H1 (cell line): Measurements from ENCODE around the gene PUS3. TPM values are rescaled to one million over a fixed set of nuclear protein-coding genes. Genes with fewer than 3 reads are reported as not detected.

Source experiments
- CTCF ChIA-PET: fragments of 300-600 bp; sonication (Branson Sonifier 250); formaldehyde crosslinking; loops from one replicate; lab custom pipeline; 2021; ENCODE audit not compliant: partially characterized antibody; lab: Charles Lee
- POLR2A ChIA-PET: fragments of 300-600 bp; sonication (Branson Sonifier 250); formaldehyde crosslinking; loops from one replicate; lab custom pipeline; 2021; ENCODE audit warnings: inconsistent platforms; ENCODE audit not compliant: partially characterized antibody; lab: Charles Lee
- DNase-seq, 2 experiments: peaks; one replicate each; pipeline versions ENCODE4 v3.0.0 to v3.0.0-alpha.2; 2010 to 2022; ENCODE audit warnings: low spot score in 2 of 2, low read depth in 1 of 2, mixed read lengths in 1 of 2
- FAIRE-seq: peaks from 2 replicates; lab custom pipeline; 2011; peaks lifted over from hg19 to GRCh38; lab: Jason Lieb, UNC
- H2AFZ ChIP-seq: 2 replicates; pipeline ENCODE4 v1.8.1; 2012; ENCODE audit warnings: low read length, inconsistent platforms
- H2AK5ac ChIP-seq: 2 replicates; pipeline ENCODE4 v1.6.1; 2013; ENCODE audit warnings: low read depth, low read length
- H2BK120ac ChIP-seq: replicated peaks from 2 replicates; pipeline ENCODE3; 2013; ENCODE audit warnings: low read depth, low read length, inconsistent platforms
- H2BK12ac ChIP-seq: 2 replicates; pipeline ENCODE4 v1.6.1; 2013; ENCODE audit warnings: low read depth, low read length
- H2BK15ac ChIP-seq: 2 replicates; pipeline ENCODE4 v1.6.1; 2013; ENCODE audit warnings: low read length
- H2BK20ac ChIP-seq: 2 replicates; pipeline ENCODE4 v1.6.1; 2013; ENCODE audit warnings: low read length
- H2BK5ac ChIP-seq: 2 replicates; pipeline ENCODE4 v1.6.1; 2013; ENCODE audit warnings: low read depth, low read length
- H3K14ac ChIP-seq: 2 replicates; pipeline ENCODE4 v1.6.1; 2013; ENCODE audit warnings: inconsistent platforms; ENCODE audit not compliant: insufficient read length
- H3K18ac ChIP-seq: 2 replicates; pipeline ENCODE4 v1.6.1; 2013; ENCODE audit warnings: low read length; ENCODE audit errors: extremely low read depth
- H3K23ac ChIP-seq: 2 replicates; pipeline ENCODE4 v1.6.1; 2013; ENCODE audit warnings: inconsistent platforms; ENCODE audit not compliant: insufficient read length
- H3K23me2 ChIP-seq: 2 replicates; pipeline ENCODE4 v1.6.1; 2013; ENCODE audit warnings: low read depth, low read length
- H3K27ac ChIP-seq: 2 replicates; pipeline ENCODE4 v1.6.1; 2011; ENCODE audit warnings: low read depth, low read length, inconsistent platforms
- H3K27me3 ChIP-seq, 4 experiments: replicated peaks in 1 of 4; 1 replicate in 1 of 4; 2 replicates in 3 of 4; pipeline versions ENCODE4 v1.6.1 to v1.8.1; 2011 to 2013; ENCODE audit warnings: low read length in 3 of 4, mild to moderate bottlenecking in 3 of 4, inconsistent platforms in 2 of 4, mixed read lengths in 2 of 4, moderate library complexity in 1 of 4; ENCODE audit not compliant: control insufficient read depth in 3 of 4, insufficient read depth in 3 of 4; ENCODE audit errors: extremely low read depth in 1 of 4
- H3K36me3 ChIP-seq, 4 experiments: 2 replicates each; pipeline versions ENCODE4 v1.6.1 to v1.8.1; 2011 to 2013; ENCODE audit warnings: mild to moderate bottlenecking in 4 of 4, low read length in 3 of 4, moderate library complexity in 2 of 4, control low read depth in 1 of 4, inconsistent platforms in 1 of 4; ENCODE audit not compliant: insufficient read depth in 4 of 4, control insufficient read depth in 2 of 4
- H3K4ac ChIP-seq: replicated peaks from 2 replicates; pipeline ENCODE3; 2013; ENCODE audit warnings: low read length, low read depth, mixed read lengths, inconsistent platforms; ENCODE audit not compliant: insufficient read length
- H3K4me1 ChIP-seq, 4 experiments: replicated peaks in 1 of 4; 1 replicate in 1 of 4; 2 replicates in 3 of 4; pipeline versions ENCODE4 v1.6.1 to v1.8.1; 2011 to 2013; ENCODE audit warnings: low read length in 3 of 4, inconsistent platforms in 2 of 4, mixed read lengths in 1 of 4; ENCODE audit not compliant: insufficient read depth in 4 of 4, control insufficient read depth in 3 of 4
- H3K4me2 ChIP-seq, 2 experiments: 2 replicates each; pipeline versions ENCODE4 v1.6.1 to v1.8.1; 2011 to 2013; ENCODE audit warnings: low read depth in 2 of 2, low read length in 2 of 2, control low read depth in 1 of 2, inconsistent platforms in 1 of 2, mild to moderate bottlenecking in 1 of 2; ENCODE audit not compliant: insufficient read depth in 1 of 2
- H3K4me3 ChIP-seq, 4 experiments: fragments of 200-600, 300-600 bp in 1 of 4; sonication (generic), shearing (Covaris generic), sonication (Bioruptor Twin) in 1 of 4; 2 replicates each; pipeline versions ENCODE4 v1.5.1 to v1.8.1; 2011 to 2016; ENCODE audit warnings: low read length in 4 of 4, low read depth in 3 of 4, control low read depth in 2 of 4, inconsistent platforms in 2 of 4, mild to moderate bottlenecking in 2 of 4, mixed read lengths in 1 of 4, moderate library complexity in 1 of 4; ENCODE audit not compliant: insufficient read depth in 2 of 4; ENCODE audit errors: extremely low read depth in 1 of 4
- H3K56ac ChIP-seq: replicated peaks from 2 replicates; pipeline ENCODE3; 2013; ENCODE audit warnings: low read depth, mild to moderate bottlenecking, mixed read lengths, low read length, inconsistent platforms; ENCODE audit not compliant: insufficient read length
- H3K79me1 ChIP-seq: 2 replicates; pipeline ENCODE4 v1.6.1; 2013; ENCODE audit warnings: low read depth, low read length, control low read depth
- H3K79me2 ChIP-seq, 2 experiments: 2 replicates each; pipeline versions ENCODE4 v1.6.1 to v1.8.1; 2012 to 2013; ENCODE audit warnings: low read length in 2 of 2, mild to moderate bottlenecking in 2 of 2, inconsistent platforms in 1 of 2; ENCODE audit not compliant: insufficient read depth in 2 of 2, control insufficient read depth in 1 of 2
- H3K9ac ChIP-seq, 4 experiments: replicated peaks in 1 of 4; 1 replicate in 1 of 4; 2 replicates in 3 of 4; pipeline versions ENCODE4 v1.6.1 to v1.8.1; 2011 to 2013; ENCODE audit warnings: low read depth in 3 of 4, low read length in 3 of 4, control low read depth in 2 of 4, mild to moderate bottlenecking in 2 of 4, moderate library complexity in 2 of 4, inconsistent platforms in 1 of 4; ENCODE audit errors: extremely low read depth in 1 of 4
- H3K9me3 ChIP-seq, 2 experiments: 2 replicates each; pipeline versions ENCODE4 v1.6.1 to v1.8.1; 2012 to 2013; ENCODE audit warnings: mild to moderate bottlenecking in 2 of 2, moderate library complexity in 2 of 2, control low read depth in 1 of 2, inconsistent platforms in 1 of 2, low read depth in 1 of 2, low read length in 1 of 2, mixed read lengths in 1 of 2; ENCODE audit not compliant: insufficient read depth in 2 of 2
- H4K20me1 ChIP-seq, 2 experiments: replicated peaks in 1 of 2; 2 replicates each; pipeline versions ENCODE3 to v1.8.1; 2011 to 2013; ENCODE audit warnings: inconsistent platforms in 2 of 2, low read length in 2 of 2, mild to moderate bottlenecking in 1 of 2; ENCODE audit not compliant: insufficient read depth in 2 of 2, control insufficient read depth in 1 of 2
- H4K5ac ChIP-seq: 2 replicates; pipeline ENCODE4 v1.6.1; 2013; ENCODE audit warnings: low read length, low read depth, mixed read lengths, inconsistent platforms; ENCODE audit not compliant: insufficient read length
- H4K8ac ChIP-seq: 2 replicates; pipeline ENCODE4 v1.8.0; 2013; ENCODE audit warnings: mild to moderate bottlenecking, moderate library complexity, low read length, inconsistent platforms; ENCODE audit not compliant: insufficient read depth; ENCODE audit errors: extremely low read depth
- H4K91ac ChIP-seq: replicated peaks from 2 replicates; pipeline ENCODE3; 2013; ENCODE audit warnings: low read length, mixed read lengths, inconsistent platforms; ENCODE audit not compliant: insufficient read length
- CTCF ChIP-seq, 3 experiments: IDR thresholded peaks; 1 replicate in 2 of 3; 2 replicates in 1 of 3; pipeline versions ENCODE4 v1.5.1 to v1.6.1; 2011; ENCODE audit warnings: low read length in 3 of 3, mild to moderate bottlenecking in 3 of 3, inconsistent platforms in 2 of 3, low read depth in 1 of 3, moderate library complexity in 1 of 3; ENCODE audit not compliant: insufficient read depth in 1 of 3; ENCODE audit errors: control extremely low read depth in 1 of 3
- EZH2 ChIP-seq: fragments of 200-600 bp; sonication (generic); IDR thresholded peaks from 2 replicates; pipeline ENCODE4 v1.7.1; 2012; ENCODE audit warnings: low read depth, mild to moderate bottlenecking, moderate library complexity, low read length, inconsistent platforms; ENCODE audit not compliant: severe bottlenecking
- GTF2F1 ChIP-seq: IDR thresholded peaks from 2 replicates; pipeline ENCODE4 v1.6.1; 2012; ENCODE audit warnings: low read depth, low read length, improper control_type of control experiment, borderline replicate concordance
- JUN ChIP-seq: IDR thresholded peaks from 2 replicates; pipeline ENCODE4 v1.6.1; 2011; ENCODE audit warnings: low read depth, mild to moderate bottlenecking, improper control_type of control experiment, low read length
- KDM4A ChIP-seq: IDR thresholded peaks from one replicate; pipeline ENCODE4 v1.7.1; 2012; ENCODE audit warnings: low read depth, mild to moderate bottlenecking, moderate library complexity, low read length, inconsistent platforms; ENCODE audit not compliant: severe bottlenecking
- POLR2A ChIP-seq, 2 experiments: IDR thresholded peaks; 1 replicate in 1 of 2; 2 replicates in 1 of 2; pipeline ENCODE4 v1.6.1; 2011; ENCODE audit warnings: low read depth in 2 of 2, low read length in 2 of 2, mild to moderate bottlenecking in 2 of 2; ENCODE audit errors: control extremely low read depth in 1 of 2
- TCF12 ChIP-seq: IDR thresholded peaks from 2 replicates; pipeline ENCODE4 v1.6.1; 2011; ENCODE audit warnings: low read depth, mild to moderate bottlenecking, low read length
- TEAD4 ChIP-seq: IDR thresholded peaks from 2 replicates; pipeline ENCODE4 v1.6.1; 2012; ENCODE audit warnings: low read depth, low read length, inconsistent platforms, mixed read lengths
- WGBS, 2 experiments: shearing (Covaris generic) in 1 of 2; methylation state at CpG; one replicate each; pipeline versions ENCODE4 v1.1.6 to v1.1.7; 2013 to 2015; ENCODE audit warnings: low lambda C conversion rate in 2 of 2, mixed read lengths in 2 of 2, inconsistent platforms in 1 of 2, low coverage in 1 of 2, missing lambda C conversion rate in 1 of 2; ENCODE audit not compliant: insufficient replicate concordance in 2 of 2, insufficient coverage in 1 of 2, insufficient read length in 1 of 2; ENCODE audit errors: extremely low coverage in 1 of 2, missing lambda C conversion rate in 1 of 2; 5-methylcytosine and 5-hydroxymethylcytosine counted together
- polyA plus RNA-seq, 7 experiments: library from polyadenylated mRNA; depleted of rRNA in 3 of 7; stranded (reverse) in 5 of 7; unstranded in 2 of 7; fragments of >200 nt in 5 of 7; fragments of 200-250 nt in 2 of 7; gene quantifications; 1 replicate in 5 of 7; 2 replicates in 1 of 7; 4 replicates in 1 of 7; pipeline versions ENCODE4 v1.2.1 to v1.2.3, GENCODE V29; 2011 to 2013; ENCODE audit warnings: missing spikeins in 2 of 7, mixed read lengths in 2 of 7
- total RNA-seq: library from RNA; stranded (reverse); fragmentation: NEBNext Ultra II Directional; extraction: Animal tissue kit (Norgen Biotek cat#: 25700); gene quantifications from 2 replicates; pipeline ENCODE4 v1.2.1, GENCODE V29; 2021

Gene PUS3
- total and polyA plus RNA-seq, 2 of the 8 experiments (the other 6 are each of a cell fraction or from before 2014, with no cell fraction given) = 8.7 to 22.6 TPM

- WGBS, 2 experiments = 85% methylated on average over 11 of the region's 11 CpGs; no CpG with 5 or more reads in 1 of the 2 experiments
- CTCF ChIA-PET = interaction anchor here (0.6 to 2.9 kb wide), 6 partner anchors 9 to 581 kb away, joined by 3 to 17 read pairs (median 4); no protein-coding TSS in a partner anchor
- no peak for TF ChIP-seq CTCF (IDR thresholded peaks at IDR 0.05; ENCODE audit: control extremely low read depth in 1 of 3, insufficient read depth in 1 of 3, low read depth in 1 of 3, low read length in 3 of 3)
- TF ChIP-seq EZH2 = no peak
- no peak for TF ChIP-seq TEAD4
- no peak for TF ChIP-seq JUN
- no peak for TF ChIP-seq KDM4A
- TF ChIP-seq POLR2A (IDR thresholded peaks at IDR 0.05; ENCODE audit: control extremely low read depth in 1 of 2, low read depth in 2 of 2, low read length in 2 of 2) = no peak
- no peak for TF ChIP-seq GTF2F1
- TF ChIP-seq TCF12 = no peak
Observed at GRCh38 chr11:125950178-125950490, 47.1 kb upstream of the PUS3 start.

More at GRCh38 chr11:125950178-125950490, 47.1 kb upstream of the PUS3 start:
- Histone ChIP-seq H3K4ac (no peak overlapping the region), H4K8ac (no peak overlapping the region; the same call in 1 of the 2 replicates), H4K91ac (no peak overlapping the region), H3K27ac (no peak overlapping the region), H2BK12ac (no peak overlapping the region), H3K14ac (no peak overlapping the region), H4K5ac (no peak overlapping the region), H3K4me3 (no peak overlapping the region), H2BK120ac (no peak overlapping the region), H3K9ac (no peak overlapping the region), H2BK15ac (no peak overlapping the region), H3K23me2 (no peaks in the 10 kb centered on the region), H3K23ac (no peak overlapping the region), H3K36me3 (no peaks in the 10 kb centered on the region), H3K79me1 (no peaks in the 10 kb centered on the region), H3K9me3 (no peaks in the 10 kb centered on the region), H2AK5ac (no peak overlapping the region), H2BK20ac (no peak overlapping the region), H2AFZ (no peak overlapping the region), H3K79me2 (no peaks in the 10 kb centered on the region), H3K18ac (no peak overlapping the region), H3K4me1 (peaks cover 0 to 2% (median 0%) of the 10 kb centered on the region in 4 experiments; a peak in 3 of 7 replicates), H2BK5ac (no peak overlapping the region), H3K4me2 (no peak overlapping the region), H3K27me3 (no peaks in the 10 kb centered on the region), H3K56ac (no peak overlapping the region), H4K20me1 (no peaks in the 10 kb centered on the region)
- FAIRE-seq (no peak), DNase-seq (peak in 1 of 2 experiments; percentile 43)
- POLR2A ChIA-PET = interaction anchor here (1.8 kb wide), 1 partner anchor 10 kb away, joined by 5 read pairs; no protein-coding TSS in a partner anchor
